ENCODE measurements around the gene EEFSEC.

DNA sequence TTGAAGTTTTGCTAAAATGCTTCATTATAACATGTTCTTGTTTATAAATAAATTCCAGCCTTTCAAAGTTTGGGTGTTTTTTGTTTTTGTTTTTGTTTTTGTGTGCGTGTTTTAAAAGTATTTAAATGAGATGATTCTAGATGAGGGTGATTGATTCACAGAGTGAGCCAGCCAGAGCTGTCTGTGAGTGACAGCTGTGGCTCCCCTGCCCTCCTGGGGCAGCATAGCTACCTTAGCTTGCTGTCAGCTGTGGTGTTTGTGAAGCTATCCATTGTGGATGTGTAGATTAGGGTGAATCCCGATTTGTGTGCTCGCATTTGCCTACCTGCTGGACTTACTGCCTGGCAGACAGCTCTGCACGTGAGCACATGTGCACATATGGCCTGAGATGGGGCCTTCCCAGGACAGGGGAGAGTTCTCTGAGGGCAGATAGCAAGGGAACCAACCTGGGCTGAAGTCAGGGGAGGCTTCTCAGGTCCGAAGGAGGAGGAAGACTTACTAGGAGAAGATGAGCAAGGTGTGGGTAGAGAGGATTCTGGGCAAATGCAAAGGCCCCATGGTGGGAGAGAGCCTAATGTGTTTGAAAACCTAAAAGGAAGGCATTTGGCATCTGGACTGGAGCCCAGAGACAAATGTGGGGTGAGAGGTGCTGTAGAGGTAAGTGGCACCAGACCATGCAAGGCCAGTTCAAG, 124.2 kb downstream of the EEFSEC start:
- no peak for TF ChIP-seq POLR2AphosphoS5 (IDR thresholded peaks at IDR 0.05; ENCODE audit: low read depth, low read length)
- no peak for TF ChIP-seq RAD21 (IDR thresholded peaks at IDR 0.05 in 1 of 2, conservative IDR thresholded peaks at IDR 0.05 in 1 of 2; ENCODE audit: low read depth in 2 of 2, low read length in 2 of 2)
- TF ChIP-seq EZH2 (IDR thresholded peaks at IDR 0.05; ENCODE audit: low read depth, low read length, severe bottlenecking): no peak
- TF ChIP-seq, protein P1, sequence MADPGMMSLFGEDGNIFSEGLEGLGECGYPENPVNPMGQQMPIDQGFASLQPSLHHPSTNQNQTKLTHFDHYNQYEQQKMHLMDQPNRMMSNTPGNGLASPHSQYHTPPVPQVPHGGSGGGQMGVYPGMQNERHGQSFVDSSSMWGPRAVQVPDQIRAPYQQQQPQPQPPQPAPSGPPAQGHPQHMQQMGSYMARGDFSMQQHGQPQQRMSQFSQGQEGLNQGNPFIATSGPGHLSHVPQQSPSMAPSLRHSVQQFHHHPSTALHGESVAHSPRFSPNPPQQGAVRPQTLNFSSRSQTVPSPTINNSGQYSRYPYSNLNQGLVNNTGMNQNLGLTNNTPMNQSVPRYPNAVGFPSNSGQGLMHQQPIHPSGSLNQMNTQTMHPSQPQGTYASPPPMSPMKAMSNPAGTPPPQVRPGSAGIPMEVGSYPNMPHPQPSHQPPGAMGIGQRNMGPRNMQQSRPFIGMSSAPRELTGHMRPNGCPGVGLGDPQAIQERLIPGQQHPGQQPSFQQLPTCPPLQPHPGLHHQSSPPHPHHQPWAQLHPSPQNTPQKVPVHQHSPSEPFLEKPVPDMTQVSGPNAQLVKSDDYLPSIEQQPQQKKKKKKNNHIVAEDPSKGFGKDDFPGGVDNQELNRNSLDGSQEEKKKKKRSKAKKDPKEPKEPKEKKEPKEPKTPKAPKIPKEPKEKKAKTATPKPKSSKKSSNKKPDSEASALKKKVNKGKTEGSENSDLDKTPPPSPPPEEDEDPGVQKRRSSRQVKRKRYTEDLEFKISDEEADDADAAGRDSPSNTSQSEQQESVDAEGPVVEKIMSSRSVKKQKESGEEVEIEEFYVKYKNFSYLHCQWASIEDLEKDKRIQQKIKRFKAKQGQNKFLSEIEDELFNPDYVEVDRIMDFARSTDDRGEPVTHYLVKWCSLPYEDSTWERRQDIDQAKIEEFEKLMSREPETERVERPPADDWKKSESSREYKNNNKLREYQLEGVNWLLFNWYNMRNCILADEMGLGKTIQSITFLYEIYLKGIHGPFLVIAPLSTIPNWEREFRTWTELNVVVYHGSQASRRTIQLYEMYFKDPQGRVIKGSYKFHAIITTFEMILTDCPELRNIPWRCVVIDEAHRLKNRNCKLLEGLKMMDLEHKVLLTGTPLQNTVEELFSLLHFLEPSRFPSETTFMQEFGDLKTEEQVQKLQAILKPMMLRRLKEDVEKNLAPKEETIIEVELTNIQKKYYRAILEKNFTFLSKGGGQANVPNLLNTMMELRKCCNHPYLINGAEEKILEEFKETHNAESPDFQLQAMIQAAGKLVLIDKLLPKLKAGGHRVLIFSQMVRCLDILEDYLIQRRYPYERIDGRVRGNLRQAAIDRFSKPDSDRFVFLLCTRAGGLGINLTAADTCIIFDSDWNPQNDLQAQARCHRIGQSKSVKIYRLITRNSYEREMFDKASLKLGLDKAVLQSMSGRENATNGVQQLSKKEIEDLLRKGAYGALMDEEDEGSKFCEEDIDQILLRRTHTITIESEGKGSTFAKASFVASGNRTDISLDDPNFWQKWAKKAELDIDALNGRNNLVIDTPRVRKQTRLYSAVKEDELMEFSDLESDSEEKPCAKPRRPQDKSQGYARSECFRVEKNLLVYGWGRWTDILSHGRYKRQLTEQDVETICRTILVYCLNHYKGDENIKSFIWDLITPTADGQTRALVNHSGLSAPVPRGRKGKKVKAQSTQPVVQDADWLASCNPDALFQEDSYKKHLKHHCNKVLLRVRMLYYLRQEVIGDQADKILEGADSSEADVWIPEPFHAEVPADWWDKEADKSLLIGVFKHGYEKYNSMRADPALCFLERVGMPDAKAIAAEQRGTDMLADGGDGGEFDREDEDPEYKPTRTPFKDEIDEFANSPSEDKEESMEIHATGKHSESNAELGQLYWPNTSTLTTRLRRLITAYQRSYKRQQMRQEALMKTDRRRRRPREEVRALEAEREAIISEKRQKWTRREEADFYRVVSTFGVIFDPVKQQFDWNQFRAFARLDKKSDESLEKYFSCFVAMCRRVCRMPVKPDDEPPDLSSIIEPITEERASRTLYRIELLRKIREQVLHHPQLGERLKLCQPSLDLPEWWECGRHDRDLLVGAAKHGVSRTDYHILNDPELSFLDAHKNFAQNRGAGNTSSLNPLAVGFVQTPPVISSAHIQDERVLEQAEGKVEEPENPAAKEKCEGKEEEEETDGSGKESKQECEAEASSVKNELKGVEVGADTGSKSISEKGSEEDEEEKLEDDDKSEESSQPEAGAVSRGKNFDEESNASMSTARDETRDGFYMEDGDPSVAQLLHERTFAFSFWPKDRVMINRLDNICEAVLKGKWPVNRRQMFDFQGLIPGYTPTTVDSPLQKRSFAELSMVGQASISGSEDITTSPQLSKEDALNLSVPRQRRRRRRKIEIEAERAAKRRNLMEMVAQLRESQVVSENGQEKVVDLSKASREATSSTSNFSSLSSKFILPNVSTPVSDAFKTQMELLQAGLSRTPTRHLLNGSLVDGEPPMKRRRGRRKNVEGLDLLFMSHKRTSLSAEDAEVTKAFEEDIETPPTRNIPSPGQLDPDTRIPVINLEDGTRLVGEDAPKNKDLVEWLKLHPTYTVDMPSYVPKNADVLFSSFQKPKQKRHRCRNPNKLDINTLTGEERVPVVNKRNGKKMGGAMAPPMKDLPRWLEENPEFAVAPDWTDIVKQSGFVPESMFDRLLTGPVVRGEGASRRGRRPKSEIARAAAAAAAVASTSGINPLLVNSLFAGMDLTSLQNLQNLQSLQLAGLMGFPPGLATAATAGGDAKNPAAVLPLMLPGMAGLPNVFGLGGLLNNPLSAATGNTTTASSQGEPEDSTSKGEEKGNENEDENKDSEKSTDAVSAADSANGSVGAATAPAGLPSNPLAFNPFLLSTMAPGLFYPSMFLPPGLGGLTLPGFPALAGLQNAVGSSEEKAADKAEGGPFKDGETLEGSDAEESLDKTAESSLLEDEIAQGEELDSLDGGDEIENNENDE (IDR thresholded peaks at IDR 0.05; ENCODE audit: insufficient replicate concordance, low read length): no peak
- no peak for TF ChIP-seq RBBP5 (IDR thresholded peaks at IDR 0.05; ENCODE audit: borderline replicate concordance, low read depth, low read length)
- no peak for TF ChIP-seq RFX5 (IDR thresholded peaks at IDR 0.05; ENCODE audit: borderline replicate concordance, low read depth, low read length)
- TF ChIP-seq, protein P2, sequence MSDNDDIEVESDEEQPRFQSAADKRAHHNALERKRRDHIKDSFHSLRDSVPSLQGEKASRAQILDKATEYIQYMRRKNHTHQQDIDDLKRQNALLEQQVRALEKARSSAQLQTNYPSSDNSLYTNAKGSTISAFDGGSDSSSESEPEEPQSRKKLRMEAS (IDR thresholded peaks at IDR 0.05): no peak
- TF ChIP-seq, protein P3, sequence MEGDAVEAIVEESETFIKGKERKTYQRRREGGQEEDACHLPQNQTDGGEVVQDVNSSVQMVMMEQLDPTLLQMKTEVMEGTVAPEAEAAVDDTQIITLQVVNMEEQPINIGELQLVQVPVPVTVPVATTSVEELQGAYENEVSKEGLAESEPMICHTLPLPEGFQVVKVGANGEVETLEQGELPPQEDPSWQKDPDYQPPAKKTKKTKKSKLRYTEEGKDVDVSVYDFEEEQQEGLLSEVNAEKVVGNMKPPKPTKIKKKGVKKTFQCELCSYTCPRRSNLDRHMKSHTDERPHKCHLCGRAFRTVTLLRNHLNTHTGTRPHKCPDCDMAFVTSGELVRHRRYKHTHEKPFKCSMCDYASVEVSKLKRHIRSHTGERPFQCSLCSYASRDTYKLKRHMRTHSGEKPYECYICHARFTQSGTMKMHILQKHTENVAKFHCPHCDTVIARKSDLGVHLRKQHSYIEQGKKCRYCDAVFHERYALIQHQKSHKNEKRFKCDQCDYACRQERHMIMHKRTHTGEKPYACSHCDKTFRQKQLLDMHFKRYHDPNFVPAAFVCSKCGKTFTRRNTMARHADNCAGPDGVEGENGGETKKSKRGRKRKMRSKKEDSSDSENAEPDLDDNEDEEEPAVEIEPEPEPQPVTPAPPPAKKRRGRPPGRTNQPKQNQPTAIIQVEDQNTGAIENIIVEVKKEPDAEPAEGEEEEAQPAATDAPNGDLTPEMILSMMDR (IDR thresholded peaks at IDR 0.05; ENCODE audit: control extremely low read depth in 1 of 3, insufficient read depth in 1 of 3, low read depth in 1 of 3, low read length in 3 of 3): no peak
- no peak for TF ChIP-seq POLR2A (IDR thresholded peaks at IDR 0.05; ENCODE audit: control extremely low read depth in 1 of 2, low read depth in 2 of 2, low read length in 2 of 2)
